H1 (cell line): ENCODE data around the gene UBE2F. TPM values are rescaled to one million over a fixed set of nuclear protein-coding genes. Genes with fewer than 3 reads are reported as not detected.

Experiments used
- CBX5 ChIP-seq: fragments of 300-800, 300-1000 bp; sonication (generic); IDR thresholded peaks from 2 replicates; pipeline ENCODE4 v1.7.1; 2016; ENCODE audit warnings: antibody characterized with exemption, low read length, low read depth
- CBX8 ChIP-seq: fragments of 300-800, 300-1000 bp; sonication (generic); IDR thresholded peaks from 2 replicates; pipeline ENCODE4 v1.7.1; 2016; ENCODE audit warnings: low read depth, low read length, borderline replicate concordance
- POLR2A ChIP-seq, 2 experiments: IDR thresholded peaks; 1 replicate in 1 of 2; 2 replicates in 1 of 2; pipeline ENCODE4 v1.6.1; 2011; ENCODE audit warnings: low read depth in 2 of 2, low read length in 2 of 2, mild to moderate bottlenecking in 2 of 2; ENCODE audit errors: control extremely low read depth in 1 of 2
- SAP30 ChIP-seq: fragments of 300-600 bp; sonication (generic); IDR thresholded peaks from 2 replicates; pipeline ENCODE4 v1.7.1; 2012; ENCODE audit warnings: low read length, moderate library complexity, mild to moderate bottlenecking, inconsistent platforms; ENCODE audit not compliant: insufficient read depth, insufficient replicate concordance
- SIX5 ChIP-seq: IDR thresholded peaks from 2 replicates; pipeline ENCODE4 v1.6.1; 2011; ENCODE audit warnings: mild to moderate bottlenecking, low read depth, low read length
- SP1 ChIP-seq: IDR thresholded peaks from 2 replicates; pipeline ENCODE4 v1.6.1; 2011; ENCODE audit warnings: low read depth, low read length
- ZNF274 ChIP-seq: IDR thresholded peaks from 2 replicates; pipeline ENCODE4 v1.7.0; 2012; ENCODE audit warnings: low read length, borderline replicate concordance; ENCODE audit errors: extremely low read depth
- polyA plus RNA-seq, 7 experiments: library from polyadenylated mRNA; depleted of rRNA in 3 of 7; stranded (reverse) in 5 of 7; unstranded in 2 of 7; fragments of >200 nt in 5 of 7; fragments of 200-250 nt in 2 of 7; gene quantifications; 1 replicate in 5 of 7; 2 replicates in 1 of 7; 4 replicates in 1 of 7; pipeline versions ENCODE4 v1.2.1 to v1.2.3, GENCODE V29; 2011 to 2013; ENCODE audit warnings: missing spikeins in 2 of 7, mixed read lengths in 2 of 7
- total RNA-seq: library from RNA; stranded (reverse); fragmentation: NEBNext Ultra II Directional; extraction: Animal tissue kit (Norgen Biotek cat#: 25700); gene quantifications from 2 replicates; pipeline ENCODE4 v1.2.1, GENCODE V29; 2021

UBE2F gene
- total and polyA plus RNA-seq, 2 of the 8 experiments (the other 6 are each of a cell fraction or from before 2014, with no cell fraction given) = 43.3 to 59.8 TPM

DNA sequence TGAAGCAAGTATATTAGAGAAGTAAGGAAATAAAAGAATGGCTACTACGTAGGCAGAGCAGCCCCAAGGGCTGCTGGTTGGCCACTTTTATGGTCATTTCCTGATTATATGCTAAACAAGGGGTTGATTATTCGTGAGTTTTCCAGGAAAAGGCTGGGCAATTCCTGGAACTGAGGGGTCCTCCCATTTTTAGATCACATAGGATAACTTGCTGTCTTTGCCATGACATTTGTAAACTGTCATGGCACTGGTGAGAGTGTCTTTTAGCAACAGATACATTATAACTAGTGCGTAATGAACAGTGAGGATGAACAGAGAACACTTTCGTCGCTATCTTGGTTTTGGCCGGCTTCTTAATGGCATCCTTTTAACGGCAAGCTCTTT is 2.6 kb upstream of the UBE2F start (continued):
- no peak for TF ChIP-seq SP1
- no peak for TF ChIP-seq SIX5
- TF ChIP-seq CBX8 = no peak
- no peak for TF ChIP-seq SAP30
- TF ChIP-seq POLR2A (IDR thresholded peaks at IDR 0.05; ENCODE audit: control extremely low read depth in 1 of 2, low read depth in 2 of 2, low read length in 2 of 2) = no peak
- TF ChIP-seq CBX5 = no peak
- TF ChIP-seq ZNF274 = no peak
